IPS-20b (cell line): Measurements from ENCODE around the gene PTPRN2.
A peak's percentile ranks its signal among the peaks of the same experiment; 100 is the strongest.

Experiments
- H3K27ac ChIP-seq: one replicate; pipeline ENCODE4 v1.5.1; 2013; ENCODE audit warnings: low read length
- H3K27me3 ChIP-seq: 2 replicates; pipeline ENCODE4 v1.6.1; 2013; ENCODE audit warnings: mild to moderate bottlenecking, low read length, inconsistent platforms; ENCODE audit not compliant: insufficient read depth
- H3K36me3 ChIP-seq: 2 replicates; pipeline ENCODE4 v1.6.1; 2013; ENCODE audit warnings: low read depth, mild to moderate bottlenecking, inconsistent platforms, low read length, moderate library complexity; ENCODE audit not compliant: insufficient read depth
- H3K4me1 ChIP-seq: 2 replicates; pipeline ENCODE4 v1.6.1; 2013; ENCODE audit warnings: mild to moderate bottlenecking, control low read depth, inconsistent platforms, low read length, moderate library complexity; ENCODE audit not compliant: insufficient read depth
- H3K4me3 ChIP-seq: 2 replicates; pipeline ENCODE4 v1.5.1; 2013; ENCODE audit warnings: mild to moderate bottlenecking, low read length, inconsistent platforms
- H3K9ac ChIP-seq: 2 replicates; pipeline ENCODE4 v1.6.1; 2013; ENCODE audit warnings: low read depth, mild to moderate bottlenecking, inconsistent platforms, low read length, moderate library complexity
- H3K9me3 ChIP-seq: 2 replicates; pipeline ENCODE4 v1.6.1; 2013; ENCODE audit warnings: mild to moderate bottlenecking, low read depth, low read length, inconsistent platforms; ENCODE audit not compliant: insufficient read depth

PTPRN2 gene

GRCh38 chr7:157964016-157964415 is 623.6 kb downstream of the PTPRN2 start:
- Histone ChIP-seq H3K27me3 (no peaks in the 10 kb centered on the region; the same call in 1 of the 2 replicates), H3K9me3 (peaks cover 74% of the 10 kb centered on the region), H3K9ac (no peak overlapping the region)

GRCh38 chr7:157963526-157963925 is 624.1 kb downstream of the PTPRN2 start:
- Histone ChIP-seq H3K27me3 (no peaks in the 10 kb centered on the region; the same call in 1 of the 2 replicates), H3K9me3 (peaks cover 74% of the 10 kb centered on the region), H3K4me3 (no peak overlapping the region), H3K36me3 (no peaks in the 10 kb centered on the region), H3K9ac (no peak overlapping the region), H3K4me1 (peaks cover 7% of the 10 kb centered on the region; the same call in 1 of the 2 replicates), H3K27ac (no peak overlapping the region)

More at GRCh38 chr7:157964016-157964415, 623.6 kb downstream of the PTPRN2 start:
- H3K4me3 ChIP-seq, result no peak overlapping the region
- no peaks in the 10 kb centered on the region for H3K36me3 ChIP-seq
- peaks cover 7% of the 10 kb centered on the region; the same call in 1 of the 2 replicates for H3K4me1 ChIP-seq
- no peak overlapping the region for H3K27ac ChIP-seq

- H3K4me1 ChIP-seq, result peaks cover 7% of the 10 kb centered on the region; the same call in 1 of the 2 replicates
- no peak overlapping the region for H3K9ac ChIP-seq
- no peaks in the 10 kb centered on the region; the same call in 1 of the 2 replicates for H3K27me3 ChIP-seq
- peak overlapping the region; percentile 35; the same call in 1 of the 2 replicates for H3K4me3 ChIP-seq
- no peak overlapping the region for H3K27ac ChIP-seq
- H3K9me3 ChIP-seq, result peaks cover 72% of the 10 kb centered on the region
- H3K36me3 ChIP-seq, result no peaks in the 10 kb centered on the region
These were observed 624.9 kb downstream of the PTPRN2 start for GRCh38 chr7:157962458-157963306.

- peak overlapping the region; percentile 35; the same call in 1 of the 2 replicates for H3K4me3 ChIP-seq
- H3K4me1 ChIP-seq, result peaks cover 7% of the 10 kb centered on the region; the same call in 1 of the 2 replicates
- H3K9me3 ChIP-seq, result peaks cover 67% of the 10 kb centered on the region
- H3K27me3 ChIP-seq, result no peaks in the 10 kb centered on the region; the same call in 1 of the 2 replicates
- no peak overlapping the region for H3K27ac ChIP-seq
- no peak overlapping the region for H3K9ac ChIP-seq
- H3K36me3 ChIP-seq, result no peaks in the 10 kb centered on the region
These were observed 625.7 kb downstream of the PTPRN2 start for GRCh38 chr7:157961731-157962457.

- Histone ChIP-seq H3K36me3 (no peaks in the 10 kb centered on the region), H3K9ac (no peak overlapping the region; the same call in 1 of the 2 replicates), H3K4me1 (0 out of 2 replicates have a peak, but pooled peaks cover 3% of the 10 kb centered on the region), H3K27me3 (no peaks in the 10 kb centered on the region), H3K27ac (no peak overlapping the region), H3K4me3 (0 out of 2 replicates have a peak overlapping the region, but pooled peaks have one; percentile 14), H3K9me3 (peaks cover 76% of the 10 kb centered on the region)
These were observed 632.1 kb downstream of the PTPRN2 start for GRCh38 chr7:157955348-157955999.

GRCh38 chr7:157954901-157955300 is 632.7 kb downstream of the PTPRN2 start:
- Histone ChIP-seq H3K27ac (no peak overlapping the region), H3K9me3 (peaks cover 79% of the 10 kb centered on the region), H3K4me1 (0 out of 2 replicates have a peak, but pooled peaks cover 3% of the 10 kb centered on the region), H3K9ac (no peak overlapping the region; the same call in 1 of the 2 replicates), H3K36me3 (no peaks in the 10 kb centered on the region), H3K4me3 (no peak overlapping the region), H3K27me3 (no peaks in the 10 kb centered on the region)

- H3K36me3 ChIP-seq, result no peaks in the 10 kb centered on the region
- 0 out of 2 replicates have a peak, but pooled peaks cover 3% of the 10 kb centered on the region for H3K4me1 ChIP-seq
- H3K27ac ChIP-seq, result no peak overlapping the region
- no peaks in the 10 kb centered on the region for H3K27me3 ChIP-seq
- H3K9ac ChIP-seq, result no peak overlapping the region
- no peak overlapping the region for H3K4me3 ChIP-seq
- peaks cover 76% of the 10 kb centered on the region for H3K9me3 ChIP-seq
These were observed 634.6 kb downstream of the PTPRN2 start for GRCh38 chr7:157952841-157953645.

GRCh38 chr7:157952050-157952667 is 635.5 kb downstream of the PTPRN2 start:
- Histone ChIP-seq H3K4me3 (no peak overlapping the region), H3K27ac (no peak overlapping the region), H3K4me1 (0 out of 2 replicates have a peak, but pooled peaks cover 3% of the 10 kb centered on the region), H3K27me3 (no peaks in the 10 kb centered on the region), H3K9ac (no peak overlapping the region), H3K9me3 (peaks cover 81% of the 10 kb centered on the region), H3K36me3 (no peaks in the 10 kb centered on the region)

- H3K27me3 ChIP-seq, result no peaks in the 10 kb centered on the region
- peaks cover 83% of the 10 kb centered on the region for H3K9me3 ChIP-seq
- 0 out of 2 replicates have a peak, but pooled peaks cover 3% of the 10 kb centered on the region for H3K4me1 ChIP-seq
- no peak overlapping the region for H3K9ac ChIP-seq
- no peak overlapping the region for H3K4me3 ChIP-seq
- H3K27ac ChIP-seq, result no peak overlapping the region
- no peaks in the 10 kb centered on the region for H3K36me3 ChIP-seq
These were observed 636.1 kb downstream of the PTPRN2 start for GRCh38 chr7:157951300-157952049.

- peaks cover 80% of the 10 kb centered on the region for H3K9me3 ChIP-seq
- no peak overlapping the region for H3K4me3 ChIP-seq
- no peaks in the 10 kb centered on the region for H3K36me3 ChIP-seq
- no peaks in the 10 kb centered on the region for H3K27me3 ChIP-seq
- no peak overlapping the region for H3K27ac ChIP-seq
- H3K4me1 ChIP-seq, result no peaks in the 10 kb centered on the region
- no peak overlapping the region for H3K9ac ChIP-seq
These were observed 637.9 kb downstream of the PTPRN2 start for GRCh38 chr7:157949711-157950110.
